HG03342 (cell line): ENCODE results near the gene OSGIN1.
A peak's percentile ranks its signal among the peaks of the same experiment; 100 is the strongest.

Source experiments
- ATAC-seq: cut with Tn5 transposase; IDR thresholded peaks from one replicate; pipeline ENCODE4 v1.9.1; 2021; ENCODE audit warnings: mild to moderate bottlenecking, moderate library complexity; ENCODE audit not compliant: unreplicated experiment

OSGIN1 gene

GRCh38 chr16:83952940-83953795 lies at the start of gene OSGIN1:
OSGIN1 (plus strand) TSS chr16:83953240; CDS start chr16:83957672, 4,432 bp downstream.
- peak; percentile 81 for ATAC-seq

- no peak for ATAC-seq
Measured at GRCh38 chr16:83903751-83904150, 49.3 kb upstream of the OSGIN1 start.

GRCh38 chr16:83906683-83907082 lies 46.4 kb upstream of the OSGIN1 start:
- ATAC-seq = no peak

- ATAC-seq = no peak
Measured at GRCh38 chr16:83907111-83907510, 45.9 kb upstream of the OSGIN1 start.

- ATAC-seq = no peak
Measured at GRCh38 chr16:83907631-83908250, 45.3 kb upstream of the OSGIN1 start.

GRCh38 chr16:83908798-83909197 lies 44.2 kb upstream of the OSGIN1 start:
- no peak for ATAC-seq

- ATAC-seq = no peak
Measured at GRCh38 chr16:83911290-83911689, 41.8 kb upstream of the OSGIN1 start.

- ATAC-seq = no peak
Measured at GRCh38 chr16:83912519-83913244, 40.4 kb upstream of the OSGIN1 start.

GRCh38 chr16:83913245-83913633 lies 39.8 kb upstream of the OSGIN1 start:
- no peak for ATAC-seq

- no peak for ATAC-seq
Measured at GRCh38 chr16:83914091-83914710, 38.8 kb upstream of the OSGIN1 start.

GRCh38 chr16:83915081-83915480 lies 38.0 kb upstream of the OSGIN1 start:
- no peak for ATAC-seq

- no peak for ATAC-seq
Measured at GRCh38 chr16:83915491-83915890, 37.5 kb upstream of the OSGIN1 start.

GRCh38 chr16:83917152-83918120 lies 35.6 kb upstream of the OSGIN1 start:
- ATAC-seq = no peak

- no peak for ATAC-seq
Measured at GRCh38 chr16:83920894-83921491, 32.0 kb upstream of the OSGIN1 start.

GRCh38 chr16:83923581-83924365 lies 29.3 kb upstream of the OSGIN1 start:
- ATAC-seq = no peak

GRCh38 chr16:83924686-83925085 lies 28.4 kb upstream of the OSGIN1 start:
- ATAC-seq = no peak

- ATAC-seq = no peak
Measured at GRCh38 chr16:83925095-83925905, 27.7 kb upstream of the OSGIN1 start.
